ENCODE data around the gene HELB. TPM values are rescaled to one million over a fixed set of nuclear protein-coding genes. Genes with fewer than 3 reads are reported as not detected.

Gene HELB
- polyA plus RNA-seq, 1 donor from 2014 or later = 1.8 TPM

GRCh38 chr12:66367015-66367667, 64.8 kb downstream of the HELB start:
- H3K9me2 ChIP-seq (ENCODE audit: insufficient read depth, low read length) = no peaks in the 10 kb centered on the region
- H3F3A ChIP-seq (ENCODE audit: insufficient read depth, low read length, poor library complexity, severe bottlenecking) = no peaks in the 10 kb centered on the region
- peaks cover 5% of the 10 kb centered on the region for H3K36me3 ChIP-seq (ENCODE audit: insufficient read depth, low read length)
- no peak overlapping the region for H3K4me2 ChIP-seq (ENCODE audit: low read length)
- no peak overlapping the region for H3K27ac ChIP-seq (ENCODE audit: low read length)
- no peak overlapping the region for H2AFZ ChIP-seq (ENCODE audit: low read depth, low read length)
- H4K20me1 ChIP-seq (ENCODE audit: insufficient read depth) = no peaks in the 10 kb centered on the region
- H3K79me2 ChIP-seq (replicated peaks; ENCODE audit: insufficient read depth, low read length) = no peaks in the 10 kb centered on the region
- TF ChIP-seq, protein P1, sequence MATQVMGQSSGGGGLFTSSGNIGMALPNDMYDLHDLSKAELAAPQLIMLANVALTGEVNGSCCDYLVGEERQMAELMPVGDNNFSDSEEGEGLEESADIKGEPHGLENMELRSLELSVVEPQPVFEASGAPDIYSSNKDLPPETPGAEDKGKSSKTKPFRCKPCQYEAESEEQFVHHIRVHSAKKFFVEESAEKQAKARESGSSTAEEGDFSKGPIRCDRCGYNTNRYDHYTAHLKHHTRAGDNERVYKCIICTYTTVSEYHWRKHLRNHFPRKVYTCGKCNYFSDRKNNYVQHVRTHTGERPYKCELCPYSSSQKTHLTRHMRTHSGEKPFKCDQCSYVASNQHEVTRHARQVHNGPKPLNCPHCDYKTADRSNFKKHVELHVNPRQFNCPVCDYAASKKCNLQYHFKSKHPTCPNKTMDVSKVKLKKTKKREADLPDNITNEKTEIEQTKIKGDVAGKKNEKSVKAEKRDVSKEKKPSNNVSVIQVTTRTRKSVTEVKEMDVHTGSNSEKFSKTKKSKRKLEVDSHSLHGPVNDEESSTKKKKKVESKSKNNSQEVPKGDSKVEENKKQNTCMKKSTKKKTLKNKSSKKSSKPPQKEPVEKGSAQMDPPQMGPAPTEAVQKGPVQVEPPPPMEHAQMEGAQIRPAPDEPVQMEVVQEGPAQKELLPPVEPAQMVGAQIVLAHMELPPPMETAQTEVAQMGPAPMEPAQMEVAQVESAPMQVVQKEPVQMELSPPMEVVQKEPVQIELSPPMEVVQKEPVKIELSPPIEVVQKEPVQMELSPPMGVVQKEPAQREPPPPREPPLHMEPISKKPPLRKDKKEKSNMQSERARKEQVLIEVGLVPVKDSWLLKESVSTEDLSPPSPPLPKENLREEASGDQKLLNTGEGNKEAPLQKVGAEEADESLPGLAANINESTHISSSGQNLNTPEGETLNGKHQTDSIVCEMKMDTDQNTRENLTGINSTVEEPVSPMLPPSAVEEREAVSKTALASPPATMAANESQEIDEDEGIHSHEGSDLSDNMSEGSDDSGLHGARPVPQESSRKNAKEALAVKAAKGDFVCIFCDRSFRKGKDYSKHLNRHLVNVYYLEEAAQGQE (IDR thresholded peaks at IDR 0.05; ENCODE audit: borderline replicate concordance) = no peak
- no peak for TF ChIP-seq RAD21 (conservative IDR thresholded peaks at IDR 0.05)
- no peak for TF ChIP-seq TAF1 (IDR thresholded peaks at IDR 0.05; ENCODE audit: low read depth)
- TF ChIP-seq EZH2 (IDR thresholded peaks at IDR 0.05; ENCODE audit: borderline replicate concordance, insufficient read depth, low read length, poor library complexity, severe bottlenecking) = no peak
- no peak for TF ChIP-seq EP300 (conservative IDR thresholded peaks at IDR 0.05; ENCODE audit: poor library complexity, severe bottlenecking)
- no peak for TF ChIP-seq POLR2AphosphoS5 (IDR thresholded peaks at IDR 0.05)
- no peak for TF ChIP-seq SMC3 (conservative IDR thresholded peaks at IDR 0.05; ENCODE audit: poor library complexity)
- no peak for TF ChIP-seq MXI1 (conservative IDR thresholded peaks at IDR 0.05; ENCODE audit: poor library complexity, severe bottlenecking)
- no peak for TF ChIP-seq CTCF (IDR thresholded peaks at IDR 0.05; ENCODE audit: poor library complexity, severe bottlenecking)
- H3K9ac ChIP-seq (ENCODE audit: low read length) = no peak overlapping the region
- no peaks in the 10 kb centered on the region for H3K27me3 ChIP-seq (ENCODE audit: insufficient read depth, low read depth, low read length)
- H3K9me3 ChIP-seq (ENCODE audit: low read length) = no peaks in the 10 kb centered on the region
- no peak overlapping the region for H3K4me3 ChIP-seq (ENCODE audit: low read length)

GRCh38 chr12:66371982-66372381, 69.7 kb downstream of the HELB start:
- H3K4me2 ChIP-seq (ENCODE audit: low read length) = no peak overlapping the region
- H3K4me3 ChIP-seq (ENCODE audit: low read length) = no peak overlapping the region
- no peaks in the 10 kb centered on the region for H3K79me2 ChIP-seq (replicated peaks; ENCODE audit: insufficient read depth, low read length)
- no peaks in the 10 kb centered on the region for H3K27me3 ChIP-seq (ENCODE audit: insufficient read depth, low read depth, low read length)
- H3K9me2 ChIP-seq (ENCODE audit: insufficient read depth, low read length) = no peaks in the 10 kb centered on the region
- no peaks in the 10 kb centered on the region for H4K20me1 ChIP-seq (ENCODE audit: insufficient read depth)
- H3K9me3 ChIP-seq (ENCODE audit: low read length) = no peaks in the 10 kb centered on the region
- H3F3A ChIP-seq (ENCODE audit: insufficient read depth, low read length, poor library complexity, severe bottlenecking) = no peaks in the 10 kb centered on the region
- no peak overlapping the region for H2AFZ ChIP-seq (ENCODE audit: low read depth, low read length)
- peaks cover 5% of the 10 kb centered on the region for H3K36me3 ChIP-seq (ENCODE audit: insufficient read depth, low read length)
- H3K9ac ChIP-seq (ENCODE audit: low read length) = no peak overlapping the region
- TF ChIP-seq TAF1 (IDR thresholded peaks at IDR 0.05; ENCODE audit: low read depth) (no peak), EP300 (conservative IDR thresholded peaks at IDR 0.05; ENCODE audit: poor library complexity, severe bottlenecking) (no peak), RAD21 (conservative IDR thresholded peaks at IDR 0.05) (no peak), EZH2 (IDR thresholded peaks at IDR 0.05; ENCODE audit: borderline replicate concordance, insufficient read depth, low read length, poor library complexity, severe bottlenecking) (no peak), POLR2AphosphoS5 (IDR thresholded peaks at IDR 0.05) (no peak), CTCF (IDR thresholded peaks at IDR 0.05; ENCODE audit: poor library complexity, severe bottlenecking) (no peak), MXI1 (conservative IDR thresholded peaks at IDR 0.05; ENCODE audit: poor library complexity, severe bottlenecking) (no peak), SMC3 (conservative IDR thresholded peaks at IDR 0.05; ENCODE audit: poor library complexity) (no peak)
- TF ChIP-seq, protein P1 (IDR thresholded peaks at IDR 0.05; ENCODE audit: borderline replicate concordance) = no peak
- H3K27ac ChIP-seq (ENCODE audit: low read length) = no peak overlapping the region
